ENCODE data around the gene CNTN2.

The CNTN2 gene

GRCh38 chr1:205082431-205082830 is 39.4 kb downstream of the CNTN2 start:
- POLR2A ChIA-PET (ENCODE audit: low non-redundant PET): no interaction called here
- no peak for TF ChIP-seq CTCF (conservative IDR thresholded peaks at IDR 0.05; ENCODE audit: low read depth)
- DNase-seq (ENCODE audit: low spot score): no peak
- no peak overlapping the region for H3K27ac ChIP-seq
- CTCF ChIA-PET: interaction anchor here (1.1 to 3.0 kb wide), 2 partner anchors 10 to 21 kb away, joined by 3 to 20 read pairs; no protein-coding TSS in a partner anchor

GRCh38 chr1:205084360-205084759 is 41.3 kb downstream of the CNTN2 start, which contains the start of gene TMEM81:
Gene TMEM81 (minus strand): TSS chr1:205084460. CDS start chr1:205084320, 140 bp downstream.
- DNase-seq (ENCODE audit: low spot score): no peak
- POLR2A ChIA-PET (ENCODE audit: low non-redundant PET): no interaction called here
- no peak for TF ChIP-seq CTCF (conservative IDR thresholded peaks at IDR 0.05; ENCODE audit: low read depth)
- H3K27ac ChIP-seq: no peak within 1 kb of the TSS
- CTCF ChIA-PET: interaction anchor here (0.6 to 3.0 kb wide), 4 partner anchors 23 to 172 kb away, joined by 3 to 20 read pairs (median 3); no protein-coding TSS in a partner anchor

- H3K27ac ChIP-seq: no peak overlapping the region
- no peak for TF ChIP-seq CTCF (conservative IDR thresholded peaks at IDR 0.05; ENCODE audit: low read depth)
- ChIA-PET CTCF (interaction anchor here (0.6 to 1.4 kb wide), 3 partner anchors 12 to 113 kb away, joined by 3 to 4 read pairs (median 3); no protein-coding TSS in a partner anchor), POLR2A (ENCODE audit: low non-redundant PET) (no interaction called here)
- DNase-seq (ENCODE audit: low spot score): no peak
Observed at GRCh38 chr1:205088341-205088740, 45.3 kb downstream of the CNTN2 start.

- DNase-seq (ENCODE audit: low spot score): no peak
- ChIA-PET CTCF (interaction anchor here (0.6 kb wide), 2 partner anchors 50 to 1328 kb away, joined by 4 read pairs; no protein-coding TSS in a partner anchor), POLR2A (ENCODE audit: low non-redundant PET) (no interaction called here)
- no peak overlapping the region for H3K27ac ChIP-seq
- TF ChIP-seq CTCF (conservative IDR thresholded peaks at IDR 0.05; ENCODE audit: low read depth): no peak
Observed at GRCh38 chr1:205091043-205091740, 48.2 kb downstream of the CNTN2 start.

GRCh38 chr1:205095422-205095821 is 52.4 kb downstream of the CNTN2 start:
- DNase-seq (ENCODE audit: low spot score): no peak
- CTCF ChIA-PET: no interaction called here
- POLR2A ChIA-PET (ENCODE audit: low non-redundant PET): no interaction called here
- H3K27ac ChIP-seq: no peak overlapping the region
- TF ChIP-seq CTCF (conservative IDR thresholded peaks at IDR 0.05; ENCODE audit: low read depth): no peak

GRCh38 chr1:205098242-205098641 is 55.2 kb downstream of the CNTN2 start:
- TF ChIP-seq CTCF (conservative IDR thresholded peaks at IDR 0.05; ENCODE audit: low read depth): no peak
- ChIA-PET CTCF (no interaction called here), POLR2A (ENCODE audit: low non-redundant PET) (no interaction called here)
- no peak overlapping the region for H3K27ac ChIP-seq
- DNase-seq (ENCODE audit: low spot score): no peak

Measured in RWPE1 (cell line).